Measurements from ENCODE around the gene AFM.

AFM gene

GRCh38 chr4:73481358-73481757 is at the start of gene AFM:
Gene AFM, plus strand, starts transcription at chr4:73481745. Its CDS starts 31 bp downstream, at chr4:73481776.
- DNase-seq = no peak

- DNase-seq = no peak
These were observed 49.8 kb upstream of the AFM start for GRCh38 chr4:73431813-73432168.

GRCh38 chr4:73432169-73433000 is 49.2 kb upstream of the AFM start:
- no peak for DNase-seq

GRCh38 chr4:73433140-73433539 is 48.4 kb upstream of the AFM start:
- DNase-seq = no peak

GRCh38 chr4:73434311-73434710 is 47.2 kb upstream of the AFM start:
- no peak for DNase-seq

GRCh38 chr4:73435984-73436383 is 45.6 kb upstream of the AFM start, which contains the start of gene AFP:
Gene AFP, plus strand, starts transcription at chr4:73436221. Its CDS starts 42 bp downstream, at chr4:73436263.
- no peak for DNase-seq

- no peak for DNase-seq
These were observed 44.6 kb upstream of the AFM start for GRCh38 chr4:73436674-73437557.

GRCh38 chr4:73437558-73437956 is 44.0 kb upstream of the AFM start:
- no peak for DNase-seq

GRCh38 chr4:73438048-73438447 is 43.5 kb upstream of the AFM start:
- no peak for DNase-seq

GRCh38 chr4:73438582-73439215 is 42.8 kb upstream of the AFM start:
- DNase-seq = no peak

- DNase-seq = no peak
These were observed 42.1 kb upstream of the AFM start for GRCh38 chr4:73439445-73439844.

GRCh38 chr4:73439991-73440390 is 41.6 kb upstream of the AFM start:
- no peak for DNase-seq

GRCh38 chr4:73440653-73441052 is 40.9 kb upstream of the AFM start:
- DNase-seq = no peak

GRCh38 chr4:73442275-73442674 is 39.3 kb upstream of the AFM start:
- DNase-seq = no peak

- DNase-seq = no peak
These were observed 38.3 kb upstream of the AFM start for GRCh38 chr4:73443224-73443623.

- no peak for DNase-seq
These were observed 35.9 kb upstream of the AFM start for GRCh38 chr4:73445383-73446335.

- peak; percentile 46 for DNase-seq
These were observed 35.1 kb upstream of the AFM start for GRCh38 chr4:73446336-73446938.

- no peak for DNase-seq
These were observed 33.9 kb upstream of the AFM start for GRCh38 chr4:73447671-73448070.

- no peak for DNase-seq
These were observed 32.9 kb upstream of the AFM start for GRCh38 chr4:73448448-73449203.

- no peak for DNase-seq
These were observed 31.0 kb upstream of the AFM start for GRCh38 chr4:73450398-73451004.

- peak; percentile 50 for DNase-seq
These were observed 30.1 kb upstream of the AFM start for GRCh38 chr4:73451404-73451803.
